Osteocyte (in vitro differentiated cells): ENCODE data around the gene BIN1. TPM values are rescaled to one million over a fixed set of nuclear protein-coding genes. Genes with fewer than 3 reads are reported as not detected.

Source experiments
- DNase-seq: peaks from one replicate; pipeline ENCODE4 v3.0.0; 2021; ENCODE audit warnings: mixed read lengths; ENCODE audit not compliant: unreplicated experiment; ENCODE audit errors: extremely low spot score
- H3K27ac Mint-ChIP-seq: one replicate; pipeline ENCODE4 v1.8.0; 2021; ENCODE audit warnings: mild to moderate bottlenecking, mixed read lengths; ENCODE audit not compliant: unreplicated experiment
- H3K27me3 Mint-ChIP-seq: one replicate; pipeline ENCODE4 v1.8.0; 2021; ENCODE audit warnings: mixed read lengths; ENCODE audit not compliant: unreplicated experiment
- H3K36me3 Mint-ChIP-seq: one replicate; pipeline ENCODE4 v1.8.0; 2021; ENCODE audit warnings: mixed read lengths; ENCODE audit not compliant: unreplicated experiment
- H3K4me1 Mint-ChIP-seq: one replicate; pipeline ENCODE4 v1.8.0; 2021; ENCODE audit warnings: mixed read lengths; ENCODE audit not compliant: unreplicated experiment
- H3K4me3 Mint-ChIP-seq: one replicate; pipeline ENCODE4 v1.8.0; 2021; ENCODE audit warnings: mild to moderate bottlenecking, moderate library complexity, mixed read lengths; ENCODE audit not compliant: unreplicated experiment
- H3K9me3 Mint-ChIP-seq: one replicate; pipeline ENCODE4 v1.8.0; 2021; ENCODE audit warnings: mixed read lengths; ENCODE audit not compliant: unreplicated experiment
- CTCF ChIP-seq: fragments of 200-600 bp; sonication (generic); IDR thresholded peaks from 2 replicates; pipeline ENCODE4 v1.5.0; 2021; ENCODE audit warnings: antibody characterized with exemption, mild to moderate bottlenecking, moderate library complexity
- total RNA-seq: library from RNA; stranded (reverse); gene quantifications from 2 replicates; pipeline ENCODE4 v1.2.1, GENCODE V29; 2021

Gene BIN1
- total RNA-seq, 1 donor from 2014 or later, result 101 TPM

DNA sequence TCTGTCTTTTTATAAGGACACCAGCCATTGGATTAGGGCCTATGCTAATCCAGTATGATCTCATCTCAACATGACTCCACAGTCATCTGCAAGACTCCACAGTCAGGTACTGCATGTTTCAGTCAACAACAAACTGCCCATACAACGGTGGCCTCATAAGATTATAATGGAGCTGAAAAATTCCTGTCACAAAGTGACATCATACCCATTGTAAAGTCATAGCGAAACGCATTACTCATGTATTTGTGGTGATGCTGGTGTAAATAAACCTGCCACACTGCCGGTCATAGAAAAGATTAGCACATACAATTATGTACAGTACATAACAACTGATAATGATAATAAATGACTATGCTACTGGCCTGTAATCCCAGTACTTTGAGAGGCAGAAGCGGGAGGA is 106.0 kb downstream of the BIN1 start:
- no peaks in the 10 kb centered on the region for H3K4me1 Mint-ChIP-seq
- H3K9me3 Mint-ChIP-seq, result no peaks in the 10 kb centered on the region
- no peak overlapping the region for H3K27ac Mint-ChIP-seq
- no peak for TF ChIP-seq CTCF
- H3K36me3 Mint-ChIP-seq, result no peaks in the 10 kb centered on the region
- peak; percentile 13 for DNase-seq
- peaks cover 39% of the 10 kb centered on the region for H3K27me3 Mint-ChIP-seq
- H3K4me3 Mint-ChIP-seq, result no peak overlapping the region

DNA sequence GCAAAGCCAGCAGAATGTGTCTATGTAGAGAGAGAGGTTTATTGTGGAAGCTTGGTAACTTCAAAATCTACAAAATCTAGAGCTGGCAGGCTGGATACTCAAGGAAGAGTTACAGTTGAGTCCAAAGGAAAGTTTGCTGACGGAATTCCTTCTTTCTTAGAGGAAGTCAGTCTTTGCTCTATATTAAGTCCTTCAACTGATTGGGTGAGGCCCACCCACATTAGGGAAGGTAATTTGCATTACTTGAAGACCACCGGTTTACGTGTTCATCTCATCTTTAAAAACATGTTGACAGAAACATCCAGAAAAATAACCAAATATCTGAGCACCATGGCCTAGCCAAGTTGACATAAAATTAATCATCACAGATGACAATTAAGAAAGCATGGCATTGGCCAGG is 106.8 kb downstream of the BIN1 start:
- H3K36me3 Mint-ChIP-seq, result no peaks in the 10 kb centered on the region
- H3K27ac Mint-ChIP-seq, result no peak overlapping the region
- no peak for DNase-seq
- H3K27me3 Mint-ChIP-seq, result peaks cover 44% of the 10 kb centered on the region
- H3K9me3 Mint-ChIP-seq, result no peaks in the 10 kb centered on the region
- no peak overlapping the region for H3K4me3 Mint-ChIP-seq
- H3K4me1 Mint-ChIP-seq, result no peaks in the 10 kb centered on the region
- TF ChIP-seq CTCF, result no peak

DNA sequence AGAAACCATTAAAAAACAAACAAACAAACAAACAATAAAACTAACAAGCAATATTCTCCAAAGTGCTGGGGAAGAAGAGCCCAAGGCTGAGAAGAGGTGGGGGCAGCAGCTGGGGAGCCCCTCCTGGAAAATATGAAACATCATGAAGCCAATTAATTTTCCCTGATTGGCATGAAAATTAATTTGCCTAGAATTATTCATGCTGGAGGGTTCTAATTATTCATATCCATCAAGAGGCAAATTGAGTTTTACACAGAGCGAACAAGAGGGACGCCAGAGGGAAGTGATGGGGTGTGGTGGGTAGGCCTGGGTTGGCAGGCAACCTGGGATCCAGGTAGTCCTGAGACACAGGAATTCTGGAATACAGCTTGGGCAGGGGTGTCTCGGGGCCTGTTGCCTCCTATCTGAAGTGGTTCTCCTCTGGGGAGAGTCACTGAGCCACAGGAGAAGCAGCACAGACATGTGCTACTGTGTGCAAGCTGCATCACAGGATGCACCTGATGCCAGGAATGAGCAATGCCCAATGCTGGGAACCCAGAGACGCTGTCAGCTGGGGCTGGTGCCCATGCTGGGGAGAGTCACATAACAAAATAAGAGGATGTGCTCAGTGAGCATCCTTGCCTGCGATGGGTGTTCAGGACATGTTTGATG is 107.7 kb downstream of the BIN1 start:
- H3K27ac Mint-ChIP-seq, result no peak overlapping the region
- TF ChIP-seq CTCF, result no peak
- no peaks in the 10 kb centered on the region for H3K36me3 Mint-ChIP-seq
- no peak overlapping the region for H3K4me3 Mint-ChIP-seq
- peaks cover 51% of the 10 kb centered on the region for H3K27me3 Mint-ChIP-seq
- H3K9me3 Mint-ChIP-seq, result no peaks in the 10 kb centered on the region
- DNase-seq, result peak; percentile 54
- H3K4me1 Mint-ChIP-seq, result no peaks in the 10 kb centered on the region

DNA sequence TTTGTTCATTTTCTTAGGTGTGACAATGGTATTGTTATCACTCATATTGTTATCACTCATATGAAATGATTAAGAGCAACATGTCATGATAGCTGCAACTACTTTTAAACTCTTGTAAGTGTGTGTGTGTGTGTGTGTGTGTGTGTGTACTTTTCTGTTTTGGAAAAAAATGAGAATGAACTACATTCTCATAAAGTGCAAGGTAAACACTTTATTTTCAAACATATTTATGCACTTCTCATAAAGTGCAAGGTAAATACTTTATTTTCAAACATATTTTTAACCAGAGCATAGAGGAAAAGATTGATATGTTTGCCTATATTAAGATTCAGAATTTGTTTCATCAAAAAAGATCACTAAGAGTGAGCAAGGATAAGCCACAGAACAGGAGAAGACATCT is 108.5 kb downstream of the BIN1 start:
- Mint-ChIP-seq H3K27ac (no peak overlapping the region), H3K36me3 (no peaks in the 10 kb centered on the region), H3K9me3 (no peaks in the 10 kb centered on the region), H3K27me3 (peaks cover 52% of the 10 kb centered on the region), H3K4me3 (no peak overlapping the region), H3K4me1 (no peaks in the 10 kb centered on the region)
- no peak for TF ChIP-seq CTCF
- DNase-seq, result no peak

Other genes with a start within 250 kb of the BIN1 start
- gene TEX51, start 208.3 kb downstream of the BIN1 start, total RNA-seq, result not detected in 2 replicates
- 21.9 and 24.9 TPM in 2 replicates for gene CYP27C1, start 113.1 kb upstream of the BIN1 start, total RNA-seq
- 47.8 and 50.3 TPM in 2 replicates for gene ERCC3, start 187.0 kb upstream of the BIN1 start, total RNA-seq